ENCODE measurements around the gene PTPRM.
A peak's percentile ranks its signal among the peaks of the same experiment; 100 is the strongest.

The PTPRM gene

GRCh38 chr18:7987284-7987976 lies 420.3 kb downstream of the PTPRM start:
- Mint-ChIP-seq H3K9me3 (peaks cover 6% of the 10 kb centered on the region), H3K27me3 (no peaks in the 10 kb centered on the region), H3K27ac (no peak overlapping the region), H3K36me3 (no peaks in the 10 kb centered on the region), H3K4me3 (no peak overlapping the region), H3K4me1 (no peaks in the 10 kb centered on the region)
- no peak for DNase-seq
- CTCF ChIA-PET = no interaction called here

- H3K4me1 Mint-ChIP-seq = no peaks in the 10 kb centered on the region
- no peak for DNase-seq
- no peaks in the 10 kb centered on the region for H3K36me3 Mint-ChIP-seq
- no peaks in the 10 kb centered on the region for H3K27me3 Mint-ChIP-seq
- CTCF ChIA-PET = no interaction called here
- peaks cover 10% of the 10 kb centered on the region for H3K9me3 Mint-ChIP-seq
- no peak overlapping the region for H3K4me3 Mint-ChIP-seq
- no peak overlapping the region for H3K27ac Mint-ChIP-seq
Observed at GRCh38 chr18:7990670-7991069, 423.6 kb downstream of the PTPRM start.

- Mint-ChIP-seq H3K27ac (no peak overlapping the region), H3K4me1 (no peaks in the 10 kb centered on the region), H3K27me3 (no peaks in the 10 kb centered on the region), H3K4me3 (no peak overlapping the region), H3K9me3 (peaks cover 4% of the 10 kb centered on the region), H3K36me3 (no peaks in the 10 kb centered on the region)
- CTCF ChIA-PET = no interaction called here
- DNase-seq = no peak
Observed at GRCh38 chr18:8001711-8002301, 434.7 kb downstream of the PTPRM start.

- Mint-ChIP-seq H3K4me1 (no peaks in the 10 kb centered on the region), H3K4me3 (no peak overlapping the region), H3K27me3 (no peaks in the 10 kb centered on the region), H3K27ac (no peak overlapping the region), H3K36me3 (no peaks in the 10 kb centered on the region), H3K9me3 (peaks cover 1% of the 10 kb centered on the region)
- DNase-seq = no peak
- CTCF ChIA-PET = no interaction called here
Observed at GRCh38 chr18:8003878-8004675, 437.0 kb downstream of the PTPRM start.

DNA sequence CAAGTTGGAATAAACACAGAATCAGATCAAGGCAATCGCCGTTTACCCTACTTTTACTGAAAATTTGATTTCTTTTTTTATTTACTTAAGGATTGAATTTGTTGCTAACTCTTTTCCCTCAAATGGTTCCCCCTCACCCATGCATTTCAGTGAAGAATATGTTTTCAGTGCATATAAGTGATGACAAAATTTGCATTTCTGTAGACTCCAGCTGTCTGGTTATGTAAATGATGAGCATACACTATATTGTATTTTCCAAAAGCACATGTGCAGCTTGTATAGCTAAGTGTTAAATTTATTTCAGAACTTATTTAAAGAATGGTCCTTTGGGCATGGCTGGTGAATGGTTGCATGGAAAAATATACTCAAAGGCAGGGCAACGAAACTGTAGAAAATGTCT lies 437.7 kb downstream of the PTPRM start:
- Mint-ChIP-seq H3K9me3 (peaks cover 1% of the 10 kb centered on the region), H3K27ac (no peak overlapping the region), H3K27me3 (no peaks in the 10 kb centered on the region), H3K4me3 (no peak overlapping the region), H3K4me1 (no peaks in the 10 kb centered on the region), H3K36me3 (no peaks in the 10 kb centered on the region)
- DNase-seq = no peak
- CTCF ChIA-PET = no interaction called here

GRCh38 chr18:8005870-8006569 lies 438.9 kb downstream of the PTPRM start:
- H3K27ac Mint-ChIP-seq = no peak overlapping the region
- no peaks in the 10 kb centered on the region for H3K27me3 Mint-ChIP-seq
- H3K36me3 Mint-ChIP-seq = no peaks in the 10 kb centered on the region
- no peaks in the 10 kb centered on the region for H3K4me1 Mint-ChIP-seq
- DNase-seq = no peak
- CTCF ChIA-PET = no interaction called here
- H3K9me3 Mint-ChIP-seq = peaks cover 1% of the 10 kb centered on the region
- no peak overlapping the region for H3K4me3 Mint-ChIP-seq

DNA sequence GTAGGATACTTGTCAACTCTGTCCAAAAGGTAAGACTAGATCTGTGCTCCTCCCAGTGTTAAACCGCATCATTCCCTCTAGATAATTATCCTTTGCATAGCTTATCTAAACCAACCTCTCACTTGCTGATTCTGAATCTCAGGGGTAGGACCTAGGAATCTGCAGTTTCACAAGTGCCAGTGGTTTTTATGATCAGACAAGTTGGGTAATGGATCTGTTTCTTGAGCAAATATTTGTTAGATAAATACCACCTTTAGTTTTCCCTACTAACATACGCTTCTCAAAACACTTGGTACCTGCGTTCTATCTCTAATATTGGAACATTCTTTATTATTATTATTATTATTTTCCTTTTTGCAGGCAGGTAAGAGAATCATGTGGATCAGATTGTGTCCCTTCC lies 439.9 kb downstream of the PTPRM start:
- no peaks in the 10 kb centered on the region for H3K4me1 Mint-ChIP-seq
- H3K27me3 Mint-ChIP-seq = no peaks in the 10 kb centered on the region
- H3K4me3 Mint-ChIP-seq = no peak overlapping the region
- peaks cover 1% of the 10 kb centered on the region for H3K9me3 Mint-ChIP-seq
- H3K27ac Mint-ChIP-seq = no peak overlapping the region
- DNase-seq = no peak
- CTCF ChIA-PET = no interaction called here
- H3K36me3 Mint-ChIP-seq = no peaks in the 10 kb centered on the region

DNA sequence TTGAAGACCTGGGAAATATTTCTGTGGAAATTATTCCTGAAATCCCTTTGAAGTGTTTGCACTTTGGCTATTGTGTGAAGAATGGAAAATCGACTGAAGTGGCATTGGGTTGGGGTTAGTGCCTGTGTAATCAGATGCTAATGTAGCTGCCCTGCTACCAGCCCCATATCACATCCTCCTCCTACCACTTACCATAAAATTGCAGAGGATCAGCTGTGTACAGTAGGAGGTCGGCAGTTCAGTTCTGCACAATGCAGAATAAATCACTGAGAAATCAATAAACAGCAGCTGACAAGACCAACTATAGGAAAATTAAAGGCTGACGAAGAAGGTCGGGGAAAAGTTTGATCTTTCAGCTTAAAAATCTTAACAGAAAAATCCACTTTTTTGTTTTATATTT lies 440.9 kb downstream of the PTPRM start:
- Mint-ChIP-seq H3K27me3 (no peaks in the 10 kb centered on the region), H3K4me1 (no peaks in the 10 kb centered on the region), H3K4me3 (no peak overlapping the region), H3K27ac (no peak overlapping the region), H3K36me3 (no peaks in the 10 kb centered on the region), H3K9me3 (peaks cover 1% of the 10 kb centered on the region)
- CTCF ChIA-PET = no interaction called here
- DNase-seq = no peak

DNA sequence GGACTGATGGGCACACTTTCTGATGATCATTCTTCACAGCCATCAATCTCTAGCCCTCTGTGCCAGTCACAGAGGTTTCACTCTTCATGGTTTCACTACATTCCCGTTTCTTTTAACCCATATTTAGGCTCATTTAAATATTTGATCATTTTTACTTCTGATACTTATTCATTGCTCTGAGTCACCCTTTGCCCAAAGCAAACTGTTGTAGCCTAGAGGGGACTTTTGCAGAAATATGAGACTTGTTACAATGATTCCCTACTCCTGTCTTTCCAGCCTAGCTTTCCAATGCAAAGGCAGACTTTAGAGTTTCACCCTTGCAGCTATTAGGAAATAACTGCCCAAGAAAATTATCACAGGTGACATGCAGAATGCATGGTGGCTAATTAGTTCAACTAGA lies 444.2 kb downstream of the PTPRM start:
- H3K4me3 Mint-ChIP-seq = no peak overlapping the region
- DNase-seq = no peak
- no peak overlapping the region for H3K27ac Mint-ChIP-seq
- no peaks in the 10 kb centered on the region for H3K27me3 Mint-ChIP-seq
- CTCF ChIA-PET = no interaction called here
- H3K9me3 Mint-ChIP-seq = no peaks in the 10 kb centered on the region
- H3K36me3 Mint-ChIP-seq = no peaks in the 10 kb centered on the region
- no peaks in the 10 kb centered on the region for H3K4me1 Mint-ChIP-seq

GRCh38 chr18:8011906-8012305 lies 444.8 kb downstream of the PTPRM start:
- H3K4me1 Mint-ChIP-seq = no peaks in the 10 kb centered on the region
- H3K36me3 Mint-ChIP-seq = no peaks in the 10 kb centered on the region
- CTCF ChIA-PET = no interaction called here
- no peak for DNase-seq
- H3K9me3 Mint-ChIP-seq = no peaks in the 10 kb centered on the region
- H3K27me3 Mint-ChIP-seq = no peaks in the 10 kb centered on the region
- no peak overlapping the region for H3K27ac Mint-ChIP-seq
- no peak overlapping the region for H3K4me3 Mint-ChIP-seq

- no peaks in the 10 kb centered on the region for H3K27me3 Mint-ChIP-seq
- no peak overlapping the region for H3K4me3 Mint-ChIP-seq
Observed at GRCh38 chr18:8018701-8019331, 451.7 kb downstream of the PTPRM start.

DNA sequence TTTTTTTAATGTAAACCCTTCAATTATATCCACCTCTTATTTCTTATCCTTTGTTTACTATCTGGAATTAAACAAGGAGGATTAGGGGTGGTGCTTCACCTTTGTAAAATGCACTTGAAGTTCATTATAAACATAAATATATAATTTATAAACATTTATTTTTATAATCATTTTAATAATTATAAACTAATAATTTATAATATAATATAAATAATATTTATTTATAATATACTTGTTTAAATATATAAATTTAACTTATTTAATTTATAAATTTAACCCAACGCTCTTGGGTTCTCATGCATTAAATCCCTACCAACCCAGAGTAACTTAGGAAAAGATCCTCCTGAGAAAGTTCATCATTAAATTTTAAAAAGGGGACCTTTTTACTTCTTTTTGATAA lies 452.5 kb downstream of the PTPRM start:
- Mint-ChIP-seq H3K4me3 (no peak overlapping the region), H3K4me1 (no peaks in the 10 kb centered on the region), H3K27me3 (no peaks in the 10 kb centered on the region), H3K36me3 (no peaks in the 10 kb centered on the region), H3K9me3 (peaks cover 3% of the 10 kb centered on the region), H3K27ac (no peak overlapping the region)
- DNase-seq = no peak
- CTCF ChIA-PET = no interaction called here

More at GRCh38 chr18:8018701-8019331, 451.7 kb downstream of the PTPRM start:
- Mint-ChIP-seq H3K9me3 (peaks cover 3% of the 10 kb centered on the region), H3K36me3 (no peaks in the 10 kb centered on the region), H3K4me1 (no peaks in the 10 kb centered on the region), H3K27ac (no peak overlapping the region)
- CTCF ChIA-PET = no interaction called here
- DNase-seq = no peak

DNA sequence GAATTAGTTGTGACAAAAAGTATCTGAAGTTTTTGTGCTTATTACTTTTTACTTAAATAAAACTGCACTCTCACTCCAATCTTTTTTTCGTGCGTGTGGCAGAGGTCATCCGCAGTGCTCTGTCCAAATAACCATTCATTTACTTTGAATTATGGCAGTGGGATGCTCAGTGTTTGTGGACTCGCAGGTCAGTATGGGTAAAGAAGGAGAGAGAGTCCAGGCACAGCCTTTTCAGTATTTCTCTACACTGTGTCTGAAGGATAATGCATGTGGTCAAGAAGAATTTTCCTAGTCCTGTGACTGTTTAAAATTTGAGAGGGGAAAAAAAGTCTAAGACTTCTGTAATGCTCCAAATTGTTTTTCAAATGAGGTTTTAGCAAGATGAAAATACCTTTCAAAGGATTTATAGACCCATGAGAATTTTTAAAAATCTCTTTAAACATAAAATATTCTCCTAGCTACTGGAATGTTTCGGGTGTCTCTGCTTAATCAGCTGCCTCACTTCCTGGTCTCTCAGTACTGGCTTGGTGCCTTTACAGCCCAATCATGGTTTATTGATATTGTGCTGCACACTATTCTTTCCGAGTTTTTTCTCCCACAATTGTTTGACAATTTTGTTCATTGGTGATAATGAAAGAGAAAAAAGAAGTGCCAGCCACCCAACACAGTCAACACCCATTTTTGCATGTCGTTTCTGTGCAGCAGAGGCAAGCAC lies 453.2 kb downstream of the PTPRM start:
- CTCF ChIA-PET = no interaction called here
- no peak for DNase-seq
- H3K36me3 Mint-ChIP-seq = no peaks in the 10 kb centered on the region
- no peaks in the 10 kb centered on the region for H3K4me1 Mint-ChIP-seq
- no peaks in the 10 kb centered on the region for H3K27me3 Mint-ChIP-seq
- no peak overlapping the region for H3K27ac Mint-ChIP-seq
- peaks cover 3% of the 10 kb centered on the region for H3K9me3 Mint-ChIP-seq
- no peak overlapping the region for H3K4me3 Mint-ChIP-seq

DNA sequence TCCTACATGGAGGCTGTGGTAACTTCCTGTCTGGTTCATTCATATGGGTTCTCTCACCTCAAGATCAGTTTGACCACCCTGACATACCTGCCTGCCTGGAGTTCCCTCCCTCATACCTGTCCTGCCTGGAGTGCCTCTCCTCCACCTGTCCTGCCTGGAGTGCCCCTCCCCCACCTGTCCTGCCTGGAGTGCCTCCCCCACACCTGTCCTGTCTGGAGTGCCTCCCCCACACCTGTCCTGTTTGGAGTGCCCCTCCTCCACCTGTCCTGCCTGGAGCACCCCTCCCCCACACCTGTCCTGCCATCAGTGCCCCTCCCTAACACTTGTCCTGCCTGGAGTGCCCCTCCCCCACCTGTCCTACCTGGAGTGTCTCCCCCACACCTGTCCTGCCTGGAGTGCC lies 461.9 kb downstream of the PTPRM start:
- Mint-ChIP-seq H3K9me3 (peaks cover 10% of the 10 kb centered on the region), H3K27me3 (no peaks in the 10 kb centered on the region), H3K27ac (peak overlapping the region; percentile 26), H3K36me3 (no peaks in the 10 kb centered on the region), H3K4me3 (no peak overlapping the region), H3K4me1 (no peaks in the 10 kb centered on the region)
- CTCF ChIA-PET = no interaction called here
- no peak for DNase-seq
